ENCODE measurements around the gene CEBPB. TPM values are rescaled to one million over a fixed set of nuclear protein-coding genes. Genes with fewer than 3 reads are reported as not detected.

CEBPB gene
- total RNA-seq, 1 experiment from 2014 or later, result 22.6 TPM

DNA sequence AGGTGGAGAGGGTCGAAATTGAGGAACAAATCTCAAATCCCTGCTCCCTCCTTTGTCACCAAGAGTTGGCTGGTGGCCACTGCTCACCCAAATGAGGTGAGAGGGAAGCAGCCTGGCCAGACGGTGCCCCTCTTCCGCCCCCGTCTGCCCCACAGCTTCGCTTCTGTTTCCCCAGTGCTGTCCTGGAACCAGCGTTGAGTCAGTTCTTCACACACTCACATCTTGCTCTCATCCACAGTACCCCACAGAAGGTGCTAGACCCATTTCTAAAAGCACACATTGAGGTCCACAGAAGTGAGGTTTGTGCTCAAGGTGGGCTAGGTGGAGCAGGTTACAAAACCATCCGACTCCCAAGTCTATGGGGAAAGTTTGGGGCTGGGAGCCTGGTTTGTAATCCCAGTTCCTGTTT lies 3.8 kb downstream of the CEBPB start:
- H3K9me3 Mint-ChIP-seq, result peaks cover 2 to 6% of the 10 kb centered on the region in 2 experiments
- no peak overlapping the region for H3K27ac ChIP-seq (ENCODE audit: insufficient read length, low read depth, low read length)
- H4K8ac ChIP-seq (replicated peaks; ENCODE audit: insufficient read length, low read depth, low read length), result no peak overlapping the region
- no peak overlapping the region for H2AK5ac ChIP-seq (ENCODE audit: insufficient read length, low read length)
- no peak overlapping the region for H2AFZ ChIP-seq (ENCODE audit: low read length)
- H3K18ac ChIP-seq (ENCODE audit: insufficient read length, low read depth, low read length), result no peak overlapping the region
- H3K36me3 Mint-ChIP-seq (ENCODE audit: insufficient read depth in 1 of 3, low read depth in 3 of 3), result peaks cover 2 to 7% (median 3%) of the 10 kb centered on the region in 3 experiments
- no peak overlapping the region for H3K4me2 ChIP-seq (ENCODE audit: insufficient read depth, insufficient read length, low read length)
- H3K14ac ChIP-seq (ENCODE audit: insufficient read depth, low read length), result no peak overlapping the region; the same call in 1 of the 2 replicates
- H2BK20ac ChIP-seq (ENCODE audit: low read depth, low read length, poor library complexity, severe bottlenecking), result no peak overlapping the region
- H3K56ac ChIP-seq (ENCODE audit: insufficient read length, low read depth, low read length), result no peak overlapping the region
- no CpG with 5 or more reads among the region's 7 CpGs for WGBS (ENCODE audit: extremely low coverage, insufficient read length, low lambda C conversion rate)
- peak overlapping the region; percentile 35 to 74 (median 72); a peak in 3 of 7 replicates for H3K27ac Mint-ChIP-seq
- H2BK12ac ChIP-seq (ENCODE audit: insufficient read length, low read depth, low read length), result no peak overlapping the region
- H2BK120ac ChIP-seq (ENCODE audit: low read depth, low read length, poor library complexity, severe bottlenecking), result no peak overlapping the region
- DNase-seq, result no peak
- H4K5ac ChIP-seq (ENCODE audit: insufficient read length, low read depth, low read length), result no peak overlapping the region
- H3T11ph ChIP-seq (ENCODE audit: low read length), result no peak overlapping the region
- no peak overlapping the region for H2BK15ac ChIP-seq (ENCODE audit: low read depth, low read length)
- TF ChIP-seq, protein P1, sequence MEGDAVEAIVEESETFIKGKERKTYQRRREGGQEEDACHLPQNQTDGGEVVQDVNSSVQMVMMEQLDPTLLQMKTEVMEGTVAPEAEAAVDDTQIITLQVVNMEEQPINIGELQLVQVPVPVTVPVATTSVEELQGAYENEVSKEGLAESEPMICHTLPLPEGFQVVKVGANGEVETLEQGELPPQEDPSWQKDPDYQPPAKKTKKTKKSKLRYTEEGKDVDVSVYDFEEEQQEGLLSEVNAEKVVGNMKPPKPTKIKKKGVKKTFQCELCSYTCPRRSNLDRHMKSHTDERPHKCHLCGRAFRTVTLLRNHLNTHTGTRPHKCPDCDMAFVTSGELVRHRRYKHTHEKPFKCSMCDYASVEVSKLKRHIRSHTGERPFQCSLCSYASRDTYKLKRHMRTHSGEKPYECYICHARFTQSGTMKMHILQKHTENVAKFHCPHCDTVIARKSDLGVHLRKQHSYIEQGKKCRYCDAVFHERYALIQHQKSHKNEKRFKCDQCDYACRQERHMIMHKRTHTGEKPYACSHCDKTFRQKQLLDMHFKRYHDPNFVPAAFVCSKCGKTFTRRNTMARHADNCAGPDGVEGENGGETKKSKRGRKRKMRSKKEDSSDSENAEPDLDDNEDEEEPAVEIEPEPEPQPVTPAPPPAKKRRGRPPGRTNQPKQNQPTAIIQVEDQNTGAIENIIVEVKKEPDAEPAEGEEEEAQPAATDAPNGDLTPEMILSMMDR (conservative IDR thresholded peaks at IDR 0.05), result no peak
- no peaks in the 10 kb centered on the region for H3K27me3 ChIP-seq (ENCODE audit: insufficient read depth, low read length)
- H4K91ac ChIP-seq (ENCODE audit: insufficient read length, low read depth, low read length), result no peak overlapping the region
- H3K9ac ChIP-seq (ENCODE audit: extremely low read depth, insufficient read length, low read length), result no peak overlapping the region
- no peak overlapping the region for H3K23ac ChIP-seq (ENCODE audit: insufficient read length, low read depth, low read length)
- no peak overlapping the region for H2BK5ac ChIP-seq (ENCODE audit: insufficient read length, low read length)
- peaks cover 1% of the 10 kb centered on the region; the same call in 1 of the 2 replicates for H3K79me2 ChIP-seq (ENCODE audit: insufficient read depth, low read length)
- no peak overlapping the region for H3K4ac ChIP-seq (ENCODE audit: low read depth, low read length)
- peaks cover 3% of the 10 kb centered on the region for H4K20me1 ChIP-seq (ENCODE audit: control insufficient read depth, insufficient read depth, insufficient read length)
- H3K79me1 ChIP-seq (ENCODE audit: insufficient read depth, low read depth, low read length, poor library complexity, severe bottlenecking), result no peaks in the 10 kb centered on the region
- H3K4me1 ChIP-seq (ENCODE audit: insufficient read depth, low read length), result peaks cover 3% of the 10 kb centered on the region; the same call in 1 of the 2 replicates
- peak overlapping the region in 1 of 2 experiments; percentile 33; a peak in 3 of 5 replicates for H3K4me3 Mint-ChIP-seq
- no peaks in the 10 kb centered on the region for H3K9me3 ChIP-seq (ENCODE audit: control insufficient read depth, low read depth, low read length)
- peaks cover 38 to 51% of the 10 kb centered on the region in 2 experiments for H3K4me1 Mint-ChIP-seq
- no peaks in the 10 kb centered on the region; the same call in 1 of the 2 replicates for H3K27me3 Mint-ChIP-seq (ENCODE audit: low read depth)
- H3K23me2 ChIP-seq (ENCODE audit: insufficient read length, low read depth, low read length, poor library complexity, severe bottlenecking), result peaks cover 5% of the 10 kb centered on the region
